Measurements from ENCODE around the gene PTBP2.

GRCh38 chr1:96843601-96844000 lies 122.0 kb downstream of the PTBP2 start:
- TF ChIP-seq CTCF (IDR thresholded peaks at IDR 0.05; ENCODE audit: low read depth, low read length), result no peak
- TF ChIP-seq EZH2phosphoT487 (IDR thresholded peaks at IDR 0.05; ENCODE audit: low read depth), result no peak

Measured in OCI-LY3 (cell line).